BJ (cell line): ENCODE results near the gene LYRM4. TPM values are rescaled to one million over a fixed set of nuclear protein-coding genes. Genes with fewer than 3 reads are reported as not detected.

Experiments used
- CTCF ChIA-PET: fragments of 350-600 bp; formaldehyde crosslinking; extraction: SDS; loops from one replicate; lab custom pipeline; 2021; ENCODE audit warnings: antibody characterized with exemption, inconsistent platforms; lab: Yijun Ruan, JAX
- POLR2A ChIA-PET: fragments of 300-600 bp; sonication (Branson Sonifier 250); formaldehyde crosslinking; extraction: SDS; loops from one replicate; lab custom pipeline; 2021; ENCODE audit warnings: antibody characterized with exemption; lab: Charles Lee
- DNase-seq: peaks from one replicate; pipeline ENCODE4 v3.0.0-alpha.2; 2011; ENCODE audit warnings: low read depth
- H3K27me3 ChIP-seq: 2 replicates; pipeline ENCODE4 v1.6.0; 2011; ENCODE audit warnings: low read length; ENCODE audit not compliant: control insufficient read depth, insufficient read depth
- H3K36me3 ChIP-seq: 2 replicates; pipeline ENCODE4 v1.5.1; 2011; ENCODE audit warnings: low read length; ENCODE audit not compliant: control insufficient read depth, insufficient read depth
- H3K4me3 ChIP-seq: 2 replicates; pipeline ENCODE4 v1.5.1; 2011; ENCODE audit warnings: low read depth, mild to moderate bottlenecking, control low read depth, low read length
- polyA plus RNA-seq: library from polyadenylated mRNA; depleted of rRNA; stranded (reverse); fragments of >200 nt; gene quantifications from 2 replicates; pipeline ENCODE4 v1.2.3, GENCODE V29; 2011
- TF ChIP-seq, protein P1 (sequence below): IDR thresholded peaks from 2 replicates; pipeline ENCODE4 v1.5.1; 2011; ENCODE audit warnings: low read depth, mild to moderate bottlenecking, control low read depth, inconsistent platforms, low read length, moderate library complexity; ENCODE audit not compliant: insufficient read depth

LYRM4 gene
- polyA plus RNA-seq, 1 experiment: 29.0 TPM

GRCh38 chr6:5138995-5139827 lies 121.5 kb downstream of the LYRM4 start:
- CTCF ChIA-PET: no interaction called here
- POLR2A ChIA-PET: no interaction called here
- H3K36me3 ChIP-seq: no peaks in the 10 kb centered on the region
- no peak for DNase-seq
- H3K27me3 ChIP-seq: no peaks in the 10 kb centered on the region
- TF ChIP-seq, protein P1, sequence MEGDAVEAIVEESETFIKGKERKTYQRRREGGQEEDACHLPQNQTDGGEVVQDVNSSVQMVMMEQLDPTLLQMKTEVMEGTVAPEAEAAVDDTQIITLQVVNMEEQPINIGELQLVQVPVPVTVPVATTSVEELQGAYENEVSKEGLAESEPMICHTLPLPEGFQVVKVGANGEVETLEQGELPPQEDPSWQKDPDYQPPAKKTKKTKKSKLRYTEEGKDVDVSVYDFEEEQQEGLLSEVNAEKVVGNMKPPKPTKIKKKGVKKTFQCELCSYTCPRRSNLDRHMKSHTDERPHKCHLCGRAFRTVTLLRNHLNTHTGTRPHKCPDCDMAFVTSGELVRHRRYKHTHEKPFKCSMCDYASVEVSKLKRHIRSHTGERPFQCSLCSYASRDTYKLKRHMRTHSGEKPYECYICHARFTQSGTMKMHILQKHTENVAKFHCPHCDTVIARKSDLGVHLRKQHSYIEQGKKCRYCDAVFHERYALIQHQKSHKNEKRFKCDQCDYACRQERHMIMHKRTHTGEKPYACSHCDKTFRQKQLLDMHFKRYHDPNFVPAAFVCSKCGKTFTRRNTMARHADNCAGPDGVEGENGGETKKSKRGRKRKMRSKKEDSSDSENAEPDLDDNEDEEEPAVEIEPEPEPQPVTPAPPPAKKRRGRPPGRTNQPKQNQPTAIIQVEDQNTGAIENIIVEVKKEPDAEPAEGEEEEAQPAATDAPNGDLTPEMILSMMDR: no peak
- no peak overlapping the region for H3K4me3 ChIP-seq

GRCh38 chr6:5136851-5137250 lies 123.9 kb downstream of the LYRM4 start:
- H3K36me3 ChIP-seq: no peaks in the 10 kb centered on the region
- no peak for DNase-seq
- H3K27me3 ChIP-seq: no peaks in the 10 kb centered on the region
- CTCF ChIA-PET: no interaction called here
- POLR2A ChIA-PET: no interaction called here
- TF ChIP-seq, protein P1: no peak
- H3K4me3 ChIP-seq: no peak overlapping the region

- ChIA-PET CTCF (interaction anchor here (1.1 kb wide), 1 partner anchor 8 kb away, joined by 4 read pairs; no protein-coding TSS in a partner anchor), POLR2A (no interaction called here)
- H3K36me3 ChIP-seq: no peaks in the 10 kb centered on the region
- TF ChIP-seq, protein P1: peak; percentile 58
- H3K27me3 ChIP-seq: no peaks in the 10 kb centered on the region
- H3K4me3 ChIP-seq: no peak overlapping the region
- DNase-seq: no peak
These were observed 124.9 kb downstream of the LYRM4 start for GRCh38 chr6:5135788-5136376.

GRCh38 chr6:5133943-5134342 lies 126.8 kb downstream of the LYRM4 start:
- TF ChIP-seq, protein P1: no peak
- no peak for DNase-seq
- ChIA-PET POLR2A (no interaction called here), CTCF (interaction anchor here (1.2 kb wide), 2 partner anchors 10 to 81 kb away, joined by 3 to 6 read pairs; no protein-coding TSS in a partner anchor)
- H3K27me3 ChIP-seq: no peaks in the 10 kb centered on the region
- no peak overlapping the region for H3K4me3 ChIP-seq
- no peaks in the 10 kb centered on the region for H3K36me3 ChIP-seq

GRCh38 chr6:5132731-5133130 lies 128.0 kb downstream of the LYRM4 start:
- ChIA-PET CTCF (interaction anchor here (0.6 to 1.2 kb wide), 5 partner anchors 9 to 270 kb away, joined by 3 to 6 read pairs (median 3); no protein-coding TSS in a partner anchor), POLR2A (no interaction called here)
- DNase-seq: peak; percentile 45
- H3K4me3 ChIP-seq: no peak overlapping the region
- TF ChIP-seq, protein P1: no peak
- H3K27me3 ChIP-seq: no peaks in the 10 kb centered on the region
- H3K36me3 ChIP-seq: no peaks in the 10 kb centered on the region
